ENCODE measurements around the gene RAP1GDS1.

DNA sequence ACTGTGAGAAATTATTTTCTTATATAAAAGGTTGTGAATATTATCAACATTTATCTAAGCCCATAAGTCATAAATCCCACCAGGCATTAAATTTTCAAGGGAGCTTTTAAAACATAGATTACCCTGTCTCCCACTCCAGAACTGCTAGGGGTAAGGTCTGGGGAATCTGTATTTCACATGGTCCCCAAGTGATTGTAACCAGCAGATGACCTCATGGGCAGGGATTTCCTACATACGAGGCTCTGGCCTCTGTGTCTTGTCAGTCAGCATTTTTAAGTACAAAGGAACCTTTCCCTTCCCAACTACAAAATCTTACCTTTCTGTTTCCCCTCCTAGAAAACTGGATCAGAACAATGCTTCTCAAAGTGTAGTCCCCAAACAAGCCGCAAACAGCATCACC, 208.6 kb downstream of the RAP1GDS1 start:
- TF ChIP-seq EZH2phosphoT487 (IDR thresholded peaks at IDR 0.05; ENCODE audit: insufficient read depth, low read depth) (no peak), EZH2 (IDR thresholded peaks at IDR 0.05; ENCODE audit: insufficient read depth, poor library complexity, severe bottlenecking) (no peak)
